Measurements from ENCODE around the gene SPSB1.

- peak; percentile 61 for TF ChIP-seq POU2F2 (IDR thresholded peaks at IDR 0.05; ENCODE audit: low read depth, low read length)
- no peak for TF ChIP-seq POLR2A (IDR thresholded peaks at IDR 0.05; ENCODE audit: low read depth, low read length)
- no peak for TF ChIP-seq POLR2AphosphoS5 (IDR thresholded peaks at IDR 0.05; ENCODE audit: low read depth, low read length)
- TF ChIP-seq SPI1 (IDR thresholded peaks at IDR 0.05; ENCODE audit: low read depth, low read length) = no peak
Observed at GRCh38 chr1:9380711-9381110, 88.0 kb downstream of the SPSB1 start.

Data from GM12891 (cell line).